WI38 (cell line): ENCODE data around the gene GZMM.

Experiments used
- H3K4me3 ChIP-seq: 2 replicates; pipeline ENCODE4 v1.5.1; 2011; ENCODE audit warnings: low read depth, mild to moderate bottlenecking, control low read depth, low read length
- TF ChIP-seq, protein P1 (sequence below): IDR thresholded peaks from 2 replicates; pipeline ENCODE4 v1.5.1; 2012; ENCODE audit warnings: low read depth, mild to moderate bottlenecking, control low read depth, low read length

Gene GZMM

DNA sequence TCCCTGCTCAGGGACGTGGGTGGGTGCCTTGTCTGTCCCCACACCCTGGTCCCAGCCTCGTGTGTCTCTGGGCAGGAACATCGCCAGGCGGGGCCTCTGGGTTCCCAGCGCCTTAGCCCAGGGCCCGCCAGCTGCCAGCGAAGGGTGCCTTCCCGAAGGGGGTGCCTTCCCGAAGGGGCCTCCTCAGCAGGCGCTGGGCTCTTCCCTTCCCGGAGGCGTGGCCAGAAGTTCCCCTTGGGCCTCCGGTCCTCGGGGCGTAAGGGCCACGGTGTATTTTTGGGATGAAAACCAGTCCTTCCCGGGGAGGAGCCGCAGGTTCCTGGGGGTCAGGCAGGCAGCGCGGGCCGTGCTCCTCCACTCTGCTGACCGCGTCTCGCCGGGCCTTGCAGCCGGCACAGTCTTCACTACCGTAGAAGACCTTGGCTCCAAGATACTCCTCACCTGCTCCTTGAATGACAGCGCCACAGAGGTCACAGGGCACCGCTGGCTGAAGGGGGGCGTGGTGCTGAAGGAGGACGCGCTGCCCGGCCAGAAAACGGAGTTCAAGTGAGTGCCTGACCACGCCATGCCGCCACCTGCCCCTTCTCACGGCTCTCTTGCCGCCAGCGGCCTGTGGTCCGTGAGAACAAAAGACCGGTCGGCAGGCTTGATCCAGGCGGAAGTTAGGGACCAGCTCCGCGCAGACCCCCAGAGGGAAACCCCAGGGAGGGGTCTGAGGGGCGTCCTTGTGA, 35.4 kb downstream of the GZMM start:
- H3K4me3 ChIP-seq, result no peak overlapping the region
- TF ChIP-seq, protein P1, sequence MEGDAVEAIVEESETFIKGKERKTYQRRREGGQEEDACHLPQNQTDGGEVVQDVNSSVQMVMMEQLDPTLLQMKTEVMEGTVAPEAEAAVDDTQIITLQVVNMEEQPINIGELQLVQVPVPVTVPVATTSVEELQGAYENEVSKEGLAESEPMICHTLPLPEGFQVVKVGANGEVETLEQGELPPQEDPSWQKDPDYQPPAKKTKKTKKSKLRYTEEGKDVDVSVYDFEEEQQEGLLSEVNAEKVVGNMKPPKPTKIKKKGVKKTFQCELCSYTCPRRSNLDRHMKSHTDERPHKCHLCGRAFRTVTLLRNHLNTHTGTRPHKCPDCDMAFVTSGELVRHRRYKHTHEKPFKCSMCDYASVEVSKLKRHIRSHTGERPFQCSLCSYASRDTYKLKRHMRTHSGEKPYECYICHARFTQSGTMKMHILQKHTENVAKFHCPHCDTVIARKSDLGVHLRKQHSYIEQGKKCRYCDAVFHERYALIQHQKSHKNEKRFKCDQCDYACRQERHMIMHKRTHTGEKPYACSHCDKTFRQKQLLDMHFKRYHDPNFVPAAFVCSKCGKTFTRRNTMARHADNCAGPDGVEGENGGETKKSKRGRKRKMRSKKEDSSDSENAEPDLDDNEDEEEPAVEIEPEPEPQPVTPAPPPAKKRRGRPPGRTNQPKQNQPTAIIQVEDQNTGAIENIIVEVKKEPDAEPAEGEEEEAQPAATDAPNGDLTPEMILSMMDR, result no peak

DNA sequence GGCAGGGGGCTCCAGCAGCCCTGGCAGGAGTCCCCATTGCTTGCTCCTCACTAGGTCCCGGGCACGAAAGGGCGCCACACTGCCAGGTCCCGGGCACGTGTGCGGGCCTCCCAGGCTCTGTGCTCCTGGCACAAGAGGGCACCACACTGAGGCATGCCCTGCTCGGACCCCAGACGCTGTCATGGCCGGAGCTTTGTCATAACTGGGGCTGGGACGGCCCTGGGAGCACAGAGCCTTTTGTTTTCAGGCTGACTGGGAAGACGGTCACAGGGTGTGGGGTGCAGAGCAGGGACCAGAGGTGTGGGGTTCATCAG, 35.9 kb downstream of the GZMM start:
- TF ChIP-seq, protein P1, result no peak
- no peak overlapping the region for H3K4me3 ChIP-seq

DNA sequence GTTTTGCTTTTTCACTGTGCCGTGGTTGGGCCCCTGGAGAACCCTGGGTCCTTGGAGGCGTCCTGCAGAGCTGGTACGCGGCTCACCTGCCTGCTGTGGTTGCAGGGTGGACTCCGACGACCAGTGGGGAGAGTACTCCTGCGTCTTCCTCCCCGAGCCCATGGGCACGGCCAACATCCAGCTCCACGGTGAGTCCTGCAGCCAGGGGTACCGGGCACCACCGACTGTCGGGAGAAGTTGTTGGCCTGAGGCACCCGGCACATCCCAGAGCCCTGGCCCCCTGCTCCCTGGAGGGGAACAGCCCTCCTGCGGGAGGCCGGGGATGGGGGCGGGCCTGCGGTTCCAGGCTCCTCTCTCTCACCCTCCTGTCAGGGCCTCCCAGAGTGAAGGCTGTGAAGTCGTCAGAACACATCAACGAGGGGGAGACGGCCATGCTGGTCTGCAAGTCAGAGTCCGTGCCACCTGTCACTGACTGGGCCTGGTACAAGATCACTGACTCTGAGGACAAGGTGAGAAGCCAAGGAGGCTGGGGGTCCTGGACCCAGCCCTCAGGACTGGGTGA, 36.5 kb downstream of the GZMM start:
- no peak overlapping the region for H3K4me3 ChIP-seq
- TF ChIP-seq, protein P1, result no peak

DNA sequence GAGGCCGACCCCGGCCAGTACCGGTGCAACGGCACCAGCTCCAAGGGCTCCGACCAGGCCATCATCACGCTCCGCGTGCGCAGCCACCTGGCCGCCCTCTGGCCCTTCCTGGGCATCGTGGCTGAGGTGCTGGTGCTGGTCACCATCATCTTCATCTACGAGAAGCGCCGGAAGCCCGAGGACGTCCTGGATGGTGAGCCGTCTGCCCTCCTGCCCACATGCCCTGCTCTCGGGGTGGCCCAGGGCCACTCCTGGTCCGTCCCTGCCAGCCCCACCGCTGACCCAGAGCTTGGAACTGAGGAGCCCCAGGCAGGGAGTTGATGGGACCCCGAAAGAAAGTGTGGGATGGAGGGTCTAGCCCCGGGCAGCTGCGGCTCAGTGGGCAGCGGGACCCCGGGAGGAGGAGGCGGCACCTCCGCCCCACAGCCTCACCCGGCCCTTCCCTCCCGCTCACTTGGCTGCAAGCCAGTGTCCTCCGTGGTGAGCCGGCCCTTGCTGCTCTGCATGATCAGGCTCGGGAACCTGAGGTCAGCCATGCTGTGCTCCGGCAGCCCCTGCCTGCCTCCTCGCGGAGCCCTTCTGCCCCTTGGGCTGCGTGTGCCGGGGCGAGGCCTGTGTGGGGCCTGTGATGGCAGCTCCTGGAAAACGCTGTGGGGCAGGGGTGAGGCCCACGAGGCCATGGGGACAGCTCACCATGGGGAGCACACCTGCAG, 37.7 kb downstream of the GZMM start:
- TF ChIP-seq, protein P1, result no peak
- no peak overlapping the region for H3K4me3 ChIP-seq

DNA sequence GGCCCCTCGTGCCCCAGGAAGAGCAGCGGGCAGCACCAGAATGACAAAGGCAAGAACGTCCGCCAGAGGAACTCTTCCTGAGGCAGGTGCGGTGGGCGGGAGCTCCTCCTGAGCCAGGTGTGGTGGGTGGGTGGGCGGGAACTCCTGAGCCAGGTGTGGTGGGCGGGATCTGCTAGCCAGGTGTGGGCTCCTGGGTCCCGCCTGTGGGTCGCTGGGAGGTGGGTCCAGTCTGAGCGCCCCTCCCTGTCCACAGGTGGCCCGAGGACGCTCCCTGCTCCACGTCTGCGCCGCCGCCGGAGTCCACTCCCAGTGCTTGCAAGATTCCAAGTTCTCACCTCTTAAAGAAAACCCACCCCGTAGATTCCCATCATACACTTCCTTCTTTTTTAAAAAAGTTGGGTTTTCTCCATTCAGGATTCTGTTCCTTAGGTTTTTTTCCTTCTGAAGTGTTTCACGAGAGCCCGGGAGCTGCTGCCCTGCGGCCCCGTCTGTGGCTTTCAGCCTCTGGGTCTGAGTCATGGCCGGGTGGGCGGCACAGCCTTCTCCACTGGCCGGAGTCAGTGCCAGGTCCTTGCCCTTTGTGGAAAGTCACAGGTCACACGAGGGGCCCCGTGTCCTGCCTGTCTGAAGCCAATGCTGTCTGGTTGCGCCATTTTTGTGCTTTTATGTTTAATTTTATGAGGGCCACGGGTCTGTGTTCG, 38.8 kb downstream of the GZMM start:
- H3K4me3 ChIP-seq, result no peak overlapping the region
- TF ChIP-seq, protein P1, result no peak

DNA sequence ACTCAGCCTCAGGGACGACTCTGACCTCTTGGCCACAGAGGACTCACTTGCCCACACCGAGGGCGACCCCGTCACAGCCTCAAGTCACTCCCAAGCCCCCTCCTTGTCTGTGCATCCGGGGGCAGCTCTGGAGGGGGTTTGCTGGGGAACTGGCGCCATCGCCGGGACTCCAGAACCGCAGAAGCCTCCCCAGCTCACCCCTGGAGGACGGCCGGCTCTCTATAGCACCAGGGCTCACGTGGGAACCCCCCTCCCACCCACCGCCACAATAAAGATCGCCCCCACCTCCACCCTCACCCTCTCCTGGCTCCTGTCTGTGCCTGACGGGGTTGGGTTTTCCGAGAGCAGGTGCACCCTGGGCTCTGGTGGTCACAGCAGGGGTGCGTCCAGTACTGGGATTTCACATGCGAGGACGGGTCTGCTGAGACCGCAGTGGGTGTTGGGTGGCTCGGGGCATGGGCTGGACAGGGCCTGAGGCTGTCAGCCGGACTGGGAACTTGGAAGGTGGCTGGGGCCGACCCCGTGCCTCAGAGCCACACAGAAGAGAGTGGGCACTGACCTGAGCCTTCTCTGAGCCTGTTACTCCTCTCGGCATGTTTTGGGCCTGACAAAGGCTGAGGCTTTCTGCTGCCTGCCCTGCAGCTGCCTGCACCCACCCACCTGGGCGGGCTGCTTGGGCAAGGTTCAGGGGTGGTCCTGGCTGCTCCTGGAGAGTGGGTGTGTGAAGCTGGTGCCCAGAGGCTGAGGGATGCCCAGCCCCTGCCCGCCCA, 39.5 kb downstream of the GZMM start:
- TF ChIP-seq, protein P1, result no peak
- no peak overlapping the region for H3K4me3 ChIP-seq

DNA sequence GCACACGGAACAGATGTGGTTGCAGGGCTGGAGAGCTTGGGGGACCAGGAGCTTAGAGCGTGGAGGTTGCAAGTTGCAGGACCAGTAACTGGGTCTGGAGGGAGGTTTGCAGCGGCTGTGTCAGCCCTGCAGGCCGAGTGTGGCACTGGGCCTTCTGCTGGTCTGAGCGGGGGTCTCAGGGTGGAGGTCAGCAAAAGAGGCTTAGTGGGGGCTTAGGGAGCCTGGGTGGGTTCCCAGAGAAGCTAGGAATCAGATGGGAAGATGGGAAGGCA, 40.1 kb downstream of the GZMM start:
- no peak overlapping the region for H3K4me3 ChIP-seq
- TF ChIP-seq, protein P1, result no peak
